NOMO-1 treated with dmso at 0.1 percent for 144 hours (cell line): Measurements from ENCODE around the gene RAD54L2.
A peak's percentile ranks its signal among the peaks of the same experiment; 100 is the strongest.
"Not testable (repeated sequence)": the region's sequence is repeated elsewhere in the genome, so short reads cannot be mapped to it uniquely, and the experiment has no call there.

ENCODE experiments used
- DNase-seq: peaks from one replicate; lab custom pipeline; 2025; ENCODE audit not compliant: unreplicated experiment; lab: John Stamatoyannopoulos, UW

RAD54L2 gene

GRCh38 chr3:51538459-51539290 is at the start of gene RAD54L2:
Gene RAD54L2, plus strand, starts transcription at chr3:51538719. Its CDS starts 51,702 bp downstream, at chr3:51590421.
- peak; percentile 43 for DNase-seq

- peak; percentile 93 for DNase-seq
Measured at GRCh38 chr3:51498876-51499738, 39.4 kb upstream of the RAD54L2 start.

- DNase-seq: no peak
Measured at GRCh38 chr3:51500632-51501131, 37.8 kb upstream of the RAD54L2 start.

- peak; percentile 64 for DNase-seq
Measured at GRCh38 chr3:51501833-51502561, 36.5 kb upstream of the RAD54L2 start.

GRCh38 chr3:51502562-51502910 is 36.0 kb upstream of the RAD54L2 start:
- no peak for DNase-seq

GRCh38 chr3:51503007-51503406 is 35.5 kb upstream of the RAD54L2 start:
- no peak for DNase-seq

- DNase-seq: no peak
Measured at GRCh38 chr3:51508255-51508654, 30.3 kb upstream of the RAD54L2 start.

GRCh38 chr3:51510996-51511395 is 27.5 kb upstream of the RAD54L2 start:
- no peak for DNase-seq

GRCh38 chr3:51514210-51514609 is 24.3 kb upstream of the RAD54L2 start:
- DNase-seq: no peak

- DNase-seq: no peak
Measured at GRCh38 chr3:51519848-51520247, 18.7 kb upstream of the RAD54L2 start.

- not testable (repeated sequence) for DNase-seq
Measured at GRCh38 chr3:51520906-51521730, 17.4 kb upstream of the RAD54L2 start.

- DNase-seq: no peak
Measured at GRCh38 chr3:51522273-51522962, 16.1 kb upstream of the RAD54L2 start.

GRCh38 chr3:51524874-51525273 is 13.6 kb upstream of the RAD54L2 start:
- not testable (repeated sequence) for DNase-seq

- DNase-seq: no peak
Measured at GRCh38 chr3:51530485-51530884, 8.0 kb upstream of the RAD54L2 start.

GRCh38 chr3:51535146-51536019 is 3.1 kb upstream of the RAD54L2 start:
- DNase-seq: no peak

GRCh38 chr3:51537631-51538030 is 888 bp upstream of the RAD54L2 start:
- DNase-seq: not testable (repeated sequence)

GRCh38 chr3:51538115-51538458 is 432 bp upstream of the RAD54L2 start:
- DNase-seq: no peak

GRCh38 chr3:51539291-51539941 is 897 bp downstream of the RAD54L2 start:
- no peak for DNase-seq
